Lung (tissue), 16 donors: ENCODE results near the gene OPN4. TPM values are rescaled to one million over a fixed set of nuclear protein-coding genes. Genes with fewer than 3 reads are reported as not detected.

Source experiments
- ATAC-seq: fragments of 200-7000 bp; cut with Tn5 transposase; one replicate; pipeline ENCODE4 v1.9.1; 2020; ENCODE audit warnings: moderate number of reproducible peaks; ENCODE audit not compliant: insufficient read depth, low FRiP score
- DNase-seq, 3 donors: peaks; one replicate each; pipeline ENCODE4 v3.0.0-alpha.2; 2013 to 2017
- H3K27ac ChIP-seq, 2 donors: one replicate each; pipeline ENCODE4 v1.5.1; 2013; ENCODE audit warnings: mild to moderate bottlenecking in 2 of 2, moderate library complexity in 2 of 2, control low read depth in 1 of 2, inconsistent platforms in 1 of 2, low read depth in 1 of 2, low read length in 1 of 2
- H3K27me3 ChIP-seq, 3 donors: one replicate each; pipeline ENCODE4 v1.5.1; 2013; ENCODE audit warnings: low read length in 2 of 3; ENCODE audit not compliant: control insufficient read depth in 3 of 3, insufficient read depth in 3 of 3
- H3K36me3 ChIP-seq, 4 donors: one replicate each; pipeline ENCODE4 v1.5.1; 2013; ENCODE audit warnings: low read length in 4 of 4, mild to moderate bottlenecking in 1 of 4, moderate library complexity in 1 of 4; ENCODE audit not compliant: control insufficient read depth in 4 of 4, insufficient read depth in 4 of 4
- H3K4me1 ChIP-seq, 5 donors: one replicate each; pipeline ENCODE4 v1.5.1; 2013; ENCODE audit warnings: low read length in 5 of 5, mild to moderate bottlenecking in 2 of 5, moderate library complexity in 1 of 5; ENCODE audit not compliant: control insufficient read depth in 5 of 5, insufficient read depth in 5 of 5
- H3K4me3 ChIP-seq: one replicate; pipeline ENCODE4 v1.5.1; 2013; ENCODE audit warnings: mild to moderate bottlenecking, control low read depth, moderate library complexity
- H3K9ac ChIP-seq, 2 donors: one replicate each; pipeline ENCODE4 v1.5.1; 2013; ENCODE audit warnings: low read length in 2 of 2, control low read depth in 1 of 2; ENCODE audit not compliant: insufficient read depth in 1 of 2
- H3K9me3 ChIP-seq, 4 donors: one replicate each; pipeline ENCODE4 v1.5.1; 2013; ENCODE audit warnings: low read length in 3 of 4, mild to moderate bottlenecking in 1 of 4, moderate library complexity in 1 of 4; ENCODE audit not compliant: control insufficient read depth in 4 of 4, insufficient read depth in 3 of 4
- WGBS, 2 donors: extraction: QIAGEN DNeasy Blood & Tissue Kit; methylation state at CpG; one replicate each; pipeline ENCODE4 v1.1.7; 2013; 5-methylcytosine and 5-hydroxymethylcytosine counted together
- long read RNA-seq, 5 donors: transcript quantifications; one replicate each; lab custom pipeline, GENCODE V29; 2026
- polyA plus RNA-seq, 2 donors: library from polyadenylated mRNA; stranded (reverse); fragments of 200-250 nt; gene quantifications; one replicate each; pipeline ENCODE4 v1.2.1, GENCODE V29; 2013
- total RNA-seq, 2 donors: library from RNA; depleted of rRNA in 1 of 2; stranded (reverse); fragments of >200 nt in 1 of 2; gene quantifications; one replicate each; pipeline ENCODE4 v1.2.1, GENCODE V29; 2014 to 2021
- TF ChIP-seq, protein P1 (sequence below): IDR thresholded peaks from 2 replicates; pipeline ENCODE4 v1.5.1; 2012; ENCODE audit warnings: mild to moderate bottlenecking; ENCODE audit errors: control extremely low read depth, extremely low read depth
- donor health status: control.
- donor health status: control.
- donor health status: Bipolar disorder and iron deficiency.
- donor health status: healthy.
- donor health status: DM: yes; HTN: yes; CAD: no.

The OPN4 gene, protein sequence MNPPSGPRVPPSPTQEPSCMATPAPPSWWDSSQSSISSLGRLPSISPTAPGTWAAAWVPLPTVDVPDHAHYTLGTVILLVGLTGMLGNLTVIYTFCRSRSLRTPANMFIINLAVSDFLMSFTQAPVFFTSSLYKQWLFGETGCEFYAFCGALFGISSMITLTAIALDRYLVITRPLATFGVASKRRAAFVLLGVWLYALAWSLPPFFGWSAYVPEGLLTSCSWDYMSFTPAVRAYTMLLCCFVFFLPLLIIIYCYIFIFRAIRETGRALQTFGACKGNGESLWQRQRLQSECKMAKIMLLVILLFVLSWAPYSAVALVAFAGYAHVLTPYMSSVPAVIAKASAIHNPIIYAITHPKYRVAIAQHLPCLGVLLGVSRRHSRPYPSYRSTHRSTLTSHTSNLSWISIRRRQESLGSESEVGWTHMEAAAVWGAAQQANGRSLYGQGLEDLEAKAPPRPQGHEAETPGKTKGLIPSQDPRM
- total RNA-seq (under 1 TPM in 1 of 2 donors, not detected in 1; 0.12 TPM), polyA plus RNA-seq (not detected)
- long read RNA-seq, donor 1, result 0 reads
- long read RNA-seq, donor 2, result 0 reads
- long read RNA-seq, donor 3, result 0 reads
- long read RNA-seq, donor 4, result 0 reads
- long read RNA-seq, donor 5, result 0 reads

DNA sequence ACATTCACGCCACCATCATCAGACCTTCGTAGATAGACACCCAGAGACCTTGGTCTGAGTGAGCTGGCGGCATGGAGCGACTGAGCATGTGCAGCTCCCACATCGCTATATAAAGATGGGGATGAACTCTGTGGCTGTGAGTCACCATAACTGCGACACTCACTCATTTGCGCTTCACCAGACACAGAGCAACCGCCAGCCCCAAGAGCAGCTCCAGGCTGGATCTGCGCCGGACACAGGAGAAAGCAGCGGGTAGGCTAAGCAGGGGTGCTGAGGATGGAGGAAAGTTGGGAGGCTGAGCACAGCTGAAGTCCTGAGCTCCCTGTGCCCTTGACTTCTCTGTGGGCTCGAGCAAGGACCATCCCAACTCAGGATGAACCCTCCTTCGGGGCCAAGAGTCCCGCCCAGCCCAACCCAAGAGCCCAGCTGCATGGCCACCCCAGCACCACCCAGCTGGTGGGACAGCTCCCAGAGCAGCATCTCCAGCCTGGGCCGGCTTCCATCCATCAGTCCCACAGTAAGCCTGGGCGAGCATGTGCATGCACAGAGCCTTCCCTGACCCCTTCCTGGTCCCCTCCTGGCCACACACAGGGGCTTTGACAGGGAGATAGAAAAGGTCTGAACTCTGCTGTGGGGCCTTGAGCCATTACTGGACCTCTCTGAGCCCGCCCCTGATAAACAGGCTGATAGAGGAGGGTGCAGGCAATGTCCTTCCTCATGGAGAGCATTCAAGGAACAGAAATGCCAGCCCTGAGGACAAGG is at the start of gene OPN4:
OPN4 (plus strand) TSS at position 137 of the 762 bp plus-strand sequence; CDS start at position 374, 237 bp downstream.
- Histone ChIP-seq H3K9me3 (no peaks in the 10 kb centered on the region), H3K4me1 (peaks cover 0 to 24% (median 8%) of the 10 kb centered on the region in 5 donors), H3K4me3 (no peak within 1 kb of the TSS), H3K36me3 (no peaks in the 10 kb centered on the region), H3K27me3 (no peaks in the 10 kb centered on the region), H3K27ac (no peak within 1 kb of the TSS), H3K9ac (no peak within 1 kb of the TSS)
- TF ChIP-seq, protein P1, sequence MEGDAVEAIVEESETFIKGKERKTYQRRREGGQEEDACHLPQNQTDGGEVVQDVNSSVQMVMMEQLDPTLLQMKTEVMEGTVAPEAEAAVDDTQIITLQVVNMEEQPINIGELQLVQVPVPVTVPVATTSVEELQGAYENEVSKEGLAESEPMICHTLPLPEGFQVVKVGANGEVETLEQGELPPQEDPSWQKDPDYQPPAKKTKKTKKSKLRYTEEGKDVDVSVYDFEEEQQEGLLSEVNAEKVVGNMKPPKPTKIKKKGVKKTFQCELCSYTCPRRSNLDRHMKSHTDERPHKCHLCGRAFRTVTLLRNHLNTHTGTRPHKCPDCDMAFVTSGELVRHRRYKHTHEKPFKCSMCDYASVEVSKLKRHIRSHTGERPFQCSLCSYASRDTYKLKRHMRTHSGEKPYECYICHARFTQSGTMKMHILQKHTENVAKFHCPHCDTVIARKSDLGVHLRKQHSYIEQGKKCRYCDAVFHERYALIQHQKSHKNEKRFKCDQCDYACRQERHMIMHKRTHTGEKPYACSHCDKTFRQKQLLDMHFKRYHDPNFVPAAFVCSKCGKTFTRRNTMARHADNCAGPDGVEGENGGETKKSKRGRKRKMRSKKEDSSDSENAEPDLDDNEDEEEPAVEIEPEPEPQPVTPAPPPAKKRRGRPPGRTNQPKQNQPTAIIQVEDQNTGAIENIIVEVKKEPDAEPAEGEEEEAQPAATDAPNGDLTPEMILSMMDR, result no peak
- WGBS, 2 donors, result 87 to 96% methylated on average over 17 of the region's 17 CpGs
- ATAC-seq, result no peak
- peak in 1 of 3 donors; percentile 13 for DNase-seq

DNA sequence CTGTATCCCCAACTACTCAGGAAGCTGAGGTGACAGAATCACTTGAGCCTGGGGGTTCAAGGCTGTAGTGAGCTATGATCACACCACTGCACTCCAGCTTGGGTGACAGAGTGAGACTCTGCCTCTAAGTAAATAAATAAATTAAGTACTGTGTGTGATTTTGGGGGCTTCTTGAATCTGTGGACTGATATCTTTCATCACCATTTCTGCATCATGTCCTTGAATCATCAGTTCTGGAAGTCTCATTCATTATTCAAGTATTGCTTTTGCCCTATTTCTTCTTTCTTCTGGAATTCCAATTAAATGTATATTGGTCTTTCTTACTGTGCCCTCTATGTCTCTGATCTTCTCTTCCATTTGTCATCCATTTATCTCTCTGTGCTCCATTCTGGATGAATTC is 46.7 kb upstream of the OPN4 start:
- no peaks in the 10 kb centered on the region for H3K4me1 ChIP-seq
- ATAC-seq, result no peak
- H3K27me3 ChIP-seq, result no peaks in the 10 kb centered on the region
- no peak overlapping the region for H3K9ac ChIP-seq
- H3K4me3 ChIP-seq, result no peak overlapping the region
- H3K9me3 ChIP-seq, result no peaks in the 10 kb centered on the region
- H3K27ac ChIP-seq, result no peak overlapping the region
- H3K36me3 ChIP-seq, result no peaks in the 10 kb centered on the region
- TF ChIP-seq, protein P1, result no peak
- DNase-seq, result no peak

DNA sequence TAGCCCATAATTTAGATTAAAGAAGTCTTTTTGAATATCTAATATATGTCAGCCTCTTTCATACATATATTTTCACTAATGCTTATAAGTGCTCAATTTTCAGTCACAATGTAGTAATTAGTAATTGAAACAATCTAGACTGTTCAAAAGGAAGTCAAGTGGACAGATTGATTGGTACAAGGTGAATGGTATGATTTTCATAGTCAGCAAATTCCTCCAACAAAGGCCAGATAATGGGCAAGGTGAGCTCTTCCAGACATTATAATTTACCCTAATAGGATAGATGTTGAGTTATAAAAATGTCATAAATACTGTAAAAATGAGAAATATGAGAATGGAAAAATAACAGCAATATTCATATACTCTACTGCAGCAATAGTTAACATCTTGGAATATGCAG is 44.4 kb upstream of the OPN4 start:
- no peaks in the 10 kb centered on the region for H3K36me3 ChIP-seq
- DNase-seq (no peak), ATAC-seq (no peak)
- TF ChIP-seq, protein P1, result no peak
- no peaks in the 10 kb centered on the region for H3K27me3 ChIP-seq
- H3K27ac ChIP-seq, result no peak overlapping the region
- no peaks in the 10 kb centered on the region for H3K9me3 ChIP-seq
- H3K9ac ChIP-seq, result no peak overlapping the region
- no peak overlapping the region for H3K4me3 ChIP-seq
- no peaks in the 10 kb centered on the region for H3K4me1 ChIP-seq
